ENCODE results near the gene GLMP. TPM values are rescaled to one million over a fixed set of nuclear protein-coding genes. Genes with fewer than 3 reads are reported as not detected.

Gene GLMP
- total and polyA plus RNA-seq, 2 of the 13 experiments (the other 11 are each of a cell fraction or from before 2014, with no cell fraction given) = 44.6 to 75.8 TPM

DNA sequence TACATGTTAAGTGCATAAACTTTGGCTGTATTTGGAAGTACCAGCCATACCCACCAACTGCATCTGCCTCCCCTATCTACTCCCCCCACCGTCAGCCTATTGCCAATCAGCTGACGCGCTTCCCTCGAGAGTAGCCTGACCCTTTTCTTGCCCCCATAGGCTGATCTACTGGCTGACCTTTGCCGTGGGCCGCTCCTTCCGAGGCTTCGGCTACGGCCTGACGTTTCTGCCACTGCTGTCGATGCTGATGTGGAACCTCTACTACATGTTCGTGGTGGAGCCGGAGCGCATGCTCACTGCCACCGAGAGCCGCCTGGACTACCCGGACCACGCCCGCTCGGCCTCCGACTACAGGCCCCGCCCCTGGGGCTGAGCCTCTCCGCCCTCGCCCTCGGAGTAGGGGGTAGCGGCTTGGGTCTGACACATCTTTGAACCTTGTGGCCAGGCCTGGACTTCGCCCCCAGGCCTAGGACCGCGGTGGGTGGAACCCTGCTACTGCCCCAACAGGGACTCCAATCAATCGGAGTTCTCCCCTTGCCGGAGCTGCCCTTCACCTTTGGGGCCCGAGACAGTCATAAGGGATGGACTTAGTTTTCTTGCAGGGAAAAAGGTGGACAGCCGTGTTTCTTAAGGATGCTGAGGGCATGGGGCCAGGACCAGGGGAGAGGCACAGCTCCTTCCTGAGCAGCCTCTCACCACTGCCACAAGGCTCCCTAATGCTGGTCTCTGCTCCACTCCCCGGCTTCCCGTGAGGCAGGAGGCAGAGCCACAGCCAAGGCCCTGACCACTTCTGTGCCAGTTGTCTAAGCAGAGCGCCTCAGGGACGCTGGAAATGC, 4.0 kb downstream of the GLMP start (continued):
- TF ChIP-seq ZNF280B (CRISPR knock-in tag; IDR thresholded peaks at IDR 0.05; ENCODE audit: borderline replicate concordance) (peak; percentile 63; the same call in 1 of the 2 replicates), CREBL2 (CRISPR knock-in tag; IDR thresholded peaks at IDR 0.05; ENCODE audit: borderline replicate concordance) (no peak), ZNF354B (CRISPR knock-in tag; IDR thresholded peaks at IDR 0.05) (no peak), ZNF770 (CRISPR knock-in tag; IDR thresholded peaks at IDR 0.05) (0 out of 2 replicates have a peak, but pooled peaks have one; percentile 28), DNMT3B (CRISPR knock-in tag; conservative IDR thresholded peaks at IDR 0.05) (peak; percentile 94), ZNF710 (CRISPR knock-in tag; IDR thresholded peaks at IDR 0.05; ENCODE audit: borderline replicate concordance) (0 out of 2 replicates have a peak, but pooled peaks have one; percentile 49), MXD4 (CRISPR knock-in tag; IDR thresholded peaks at IDR 0.05) (peak; percentile 40; the same call in 1 of the 2 replicates), POGZ (CRISPR knock-in tag; IDR thresholded peaks at IDR 0.05) (peak; percentile 88), ZNF337 (CRISPR knock-in tag; IDR thresholded peaks at IDR 0.05; ENCODE audit: borderline replicate concordance, low read depth) (0 out of 2 replicates have a peak, but pooled peaks have one; percentile 63), GLI4 (CRISPR knock-in tag; IDR thresholded peaks at IDR 0.05; ENCODE audit: borderline replicate concordance) (no peak), ZBTB38 (CRISPR knock-in tag; IDR thresholded peaks at IDR 0.05) (peak; percentile 48; the same call in 1 of the 2 replicates), ONECUT2 (CRISPR knock-in tag; IDR thresholded peaks at IDR 0.05) (0 out of 2 replicates have a peak, but pooled peaks have one; percentile 54), KAT2B (IDR thresholded peaks at IDR 0.05; ENCODE audit: borderline replicate concordance, low read depth, low read length) (no peak), RELA (CRISPR knock-in tag; IDR thresholded peaks at IDR 0.05) (peak; percentile 20; the same call in 1 of the 2 replicates), ZNF124 (CRISPR knock-in tag; IDR thresholded peaks at IDR 0.05) (no peak), THAP11 (CRISPR knock-in tag; IDR thresholded peaks at IDR 0.05) (peak; percentile 81)
- TF ChIP-seq, protein P1, sequence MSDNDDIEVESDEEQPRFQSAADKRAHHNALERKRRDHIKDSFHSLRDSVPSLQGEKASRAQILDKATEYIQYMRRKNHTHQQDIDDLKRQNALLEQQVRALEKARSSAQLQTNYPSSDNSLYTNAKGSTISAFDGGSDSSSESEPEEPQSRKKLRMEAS (IDR thresholded peaks at IDR 0.05) = peak; percentile 89
- TF ChIP-seq, protein P2, sequence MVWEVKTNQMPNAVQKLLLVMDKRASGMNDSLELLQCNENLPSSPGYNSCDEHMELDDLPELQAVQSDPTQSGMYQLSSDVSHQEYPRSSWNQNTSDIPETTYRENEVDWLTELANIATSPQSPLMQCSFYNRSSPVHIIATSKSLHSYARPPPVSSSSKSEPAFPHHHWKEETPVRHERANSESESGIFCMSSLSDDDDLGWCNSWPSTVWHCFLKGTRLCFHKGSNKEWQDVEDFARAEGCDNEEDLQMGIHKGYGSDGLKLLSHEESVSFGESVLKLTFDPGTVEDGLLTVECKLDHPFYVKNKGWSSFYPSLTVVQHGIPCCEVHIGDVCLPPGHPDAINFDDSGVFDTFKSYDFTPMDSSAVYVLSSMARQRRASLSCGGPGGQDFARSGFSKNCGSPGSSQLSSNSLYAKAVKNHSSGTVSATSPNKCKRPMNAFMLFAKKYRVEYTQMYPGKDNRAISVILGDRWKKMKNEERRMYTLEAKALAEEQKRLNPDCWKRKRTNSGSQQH (CRISPR knock-in tag; IDR thresholded peaks at IDR 0.05; ENCODE audit: low read depth) = 0 out of 2 replicates have a peak, but pooled peaks have one; percentile 40
- TF ChIP-seq, protein P3, sequence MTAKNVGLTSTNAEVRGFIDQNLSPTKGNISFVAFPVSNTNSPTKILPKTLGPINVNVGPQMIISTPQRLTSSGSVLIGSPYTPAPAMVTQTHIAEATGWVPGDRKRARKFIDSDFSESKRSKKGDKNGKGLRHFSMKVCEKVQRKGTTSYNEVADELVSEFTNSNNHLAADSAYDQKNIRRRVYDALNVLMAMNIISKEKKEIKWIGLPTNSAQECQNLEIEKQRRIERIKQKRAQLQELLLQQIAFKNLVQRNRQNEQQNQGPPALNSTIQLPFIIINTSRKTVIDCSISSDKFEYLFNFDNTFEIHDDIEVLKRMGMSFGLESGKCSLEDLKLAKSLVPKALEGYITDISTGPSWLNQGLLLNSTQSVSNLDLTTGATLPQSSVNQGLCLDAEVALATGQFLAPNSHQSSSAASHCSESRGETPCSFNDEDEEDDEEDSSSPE (CRISPR knock-in tag; IDR thresholded peaks at IDR 0.05) = 0 out of 2 replicates have a peak, but pooled peaks have one; percentile 46
